Lower leg skin (tissue), 3 donors: Measurements from ENCODE around the gene CDH13.

Experiments used
- CTCF ChIP-seq, 3 donors: fragments of 450-650 bp; IDR thresholded peaks; one replicate each; pipeline ENCODE4 v1.5.1; 2016; ENCODE audit warnings: antibody characterized with exemption in 3 of 3, mild to moderate bottlenecking in 3 of 3, moderate library complexity in 2 of 3
- POLR2A ChIP-seq, 2 donors: fragments of 450-650 bp; IDR thresholded peaks; one replicate each; pipeline ENCODE4 v1.6.1; 2016 to 2017; ENCODE audit warnings: antibody characterized with exemption in 2 of 2, mild to moderate bottlenecking in 1 of 2, moderate library complexity in 1 of 2

GRCh38 chr16:83019963-83020362 lies 393.2 kb downstream of the CDH13 start:
- TF ChIP-seq CTCF (IDR thresholded peaks at IDR 0.05), result no peak
- no peak for TF ChIP-seq POLR2A (IDR thresholded peaks at IDR 0.05)
